Spinal cord (tissue), 10 donors: ENCODE results near the gene FGFR2. TPM values are rescaled to one million over a fixed set of nuclear protein-coding genes. Genes with fewer than 3 reads are reported as not detected.

Experiments
- DNase-seq, 6 donors: peaks; one replicate each; pipeline versions ENCODE4 v3.0.0 to v3.0.0-alpha.2; 2013 to 2015; ENCODE audit warnings: low spot score in 6 of 6, low read depth in 4 of 6
- H3K27ac ChIP-seq: one replicate; pipeline ENCODE4 v1.5.1; 2013; ENCODE audit warnings: low read depth, low read length, control low read depth
- H3K27me3 ChIP-seq: one replicate; pipeline ENCODE4 v1.6.1; 2013; ENCODE audit warnings: low read length; ENCODE audit not compliant: control insufficient read depth, insufficient read depth
- H3K36me3 ChIP-seq: one replicate; pipeline ENCODE4 v1.6.1; 2013; ENCODE audit warnings: low read length; ENCODE audit not compliant: control insufficient read depth, insufficient read depth
- H3K4me1 ChIP-seq: one replicate; pipeline ENCODE4 v1.6.1; 2013; ENCODE audit warnings: low read length; ENCODE audit not compliant: control insufficient read depth, insufficient read depth
- H3K4me3 ChIP-seq: one replicate; pipeline ENCODE4 v1.5.1; 2013; ENCODE audit warnings: low read depth, low read length, control low read depth
- H3K9me3 ChIP-seq: one replicate; pipeline ENCODE4 v1.6.1; 2013; ENCODE audit warnings: low read length; ENCODE audit not compliant: control insufficient read depth, insufficient read depth
- WGBS: methylation state at CpG from one replicate; pipeline ENCODE4 v1.1.5; 2013; ENCODE audit warnings: missing lambda C conversion rate; ENCODE audit not compliant: insufficient coverage; 5-methylcytosine and 5-hydroxymethylcytosine counted together
- long read RNA-seq, 4 donors: transcript quantifications; one replicate each; lab custom pipeline, GENCODE V29; 2026
- polyA plus RNA-seq, 2 donors: library from polyadenylated mRNA; unstranded; fragments of 120-200 nt; gene quantifications; one replicate each; pipeline ENCODE4 v1.2.1, GENCODE V29; 2013; ENCODE audit not compliant: insufficient read length in 2 of 2
- total RNA-seq, 2 donors: library from RNA; depleted of rRNA in 1 of 2; stranded (reverse); fragments of 120-200 nt in 1 of 2; fragments of >200 nt in 1 of 2; gene quantifications; one replicate each; pipeline versions ENCODE4 v1.2.3 to v1.2.4, GENCODE V29; 2013 to 2014
- donor health status: healthy.

FGFR2 gene
- total RNA-seq (100 to 1,000 TPM in 1 of 2 donors, 10 to 100 TPM in 1; 80.7 to 163 TPM), polyA plus RNA-seq (100 to 1,000 TPM; 101 to 103 TPM)
- long read RNA-seq, donor 1, partial matches to known transcripts = 15 of 20 reads
- long read RNA-seq, donor 1, other reads (novel, unspliced or antisense) = 0 of 20 reads
- long read RNA-seq, donor 2, partial matches to known transcripts = 0 of 2 reads
- long read RNA-seq, donor 2, other reads (novel, unspliced or antisense) = 0 of 2 reads
- long read RNA-seq, donor 3, partial matches to known transcripts = 0 of 2 reads
- long read RNA-seq, donor 3, other reads (novel, unspliced or antisense) = 0 of 2 reads
- long read RNA-seq, donor 4 = 0 reads

DNA sequence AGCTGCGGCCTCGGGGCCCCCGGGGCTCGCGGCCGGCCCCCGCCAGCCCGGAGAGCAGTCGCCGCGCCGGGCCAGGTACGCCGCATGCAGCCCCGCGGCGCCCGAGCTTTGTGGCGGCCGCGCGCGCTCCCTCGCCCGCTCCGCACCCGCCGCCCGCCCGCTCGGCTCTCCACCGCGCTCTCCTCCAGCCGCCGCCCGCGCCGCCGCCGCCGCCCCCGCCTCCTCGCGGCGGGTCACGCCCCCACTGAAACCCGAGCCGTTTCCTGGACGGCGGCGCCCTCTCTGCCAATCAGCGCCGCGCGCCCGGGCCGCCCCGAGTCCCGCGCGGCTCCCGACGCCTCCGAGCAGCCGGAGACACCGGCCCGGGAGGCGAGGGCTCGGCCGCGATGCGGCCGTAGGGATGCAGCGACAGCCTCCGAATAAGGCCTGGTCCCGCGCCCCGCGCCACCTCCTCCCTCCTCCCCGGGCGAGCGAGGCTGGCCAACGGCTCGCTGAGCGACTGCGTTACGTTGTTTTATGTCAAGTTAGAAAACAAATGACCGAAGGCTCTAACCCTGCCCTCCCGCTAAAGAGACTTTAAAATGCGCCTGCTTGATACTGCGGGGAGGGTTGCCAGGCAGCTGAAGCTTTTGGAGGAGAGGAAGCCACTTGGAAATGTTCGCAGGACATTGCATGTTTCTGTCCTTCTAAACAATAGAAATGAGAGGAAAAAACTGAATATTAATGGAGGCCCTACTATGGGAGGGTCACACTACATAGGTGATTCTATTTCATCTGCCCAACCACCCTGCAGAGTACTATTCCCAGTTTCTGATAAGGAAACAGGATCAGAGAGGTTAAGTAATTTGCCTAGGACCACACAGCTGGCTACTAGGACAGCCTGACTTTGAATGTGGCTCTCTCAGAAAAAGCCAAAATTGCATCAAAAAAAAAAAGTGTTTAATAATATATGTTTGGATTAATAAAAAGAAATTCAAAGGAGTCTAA is at the start of gene FGFR2:
FGFR2 (minus strand) TSS at position 182 of the 987 bp plus-strand sequence. CDS start 4,627 bp downstream, outside the sequence.
- Histone ChIP-seq H3K27ac (peak within 1 kb of the TSS; percentile 88), H3K4me1 (peaks cover 42% of the 10 kb centered on the region), H3K4me3 (peak within 1 kb of the TSS; percentile 71), H3K27me3 (peaks cover 39% of the 10 kb centered on the region), H3K9me3 (no peaks in the 10 kb centered on the region), H3K36me3 (no peaks in the 10 kb centered on the region)
- WGBS = under 1% methylated on average over 89 of the region's 92 CpGs
- peak in 3 of 6 donors; percentile 74 to 94 (median 85) for DNase-seq

DNA sequence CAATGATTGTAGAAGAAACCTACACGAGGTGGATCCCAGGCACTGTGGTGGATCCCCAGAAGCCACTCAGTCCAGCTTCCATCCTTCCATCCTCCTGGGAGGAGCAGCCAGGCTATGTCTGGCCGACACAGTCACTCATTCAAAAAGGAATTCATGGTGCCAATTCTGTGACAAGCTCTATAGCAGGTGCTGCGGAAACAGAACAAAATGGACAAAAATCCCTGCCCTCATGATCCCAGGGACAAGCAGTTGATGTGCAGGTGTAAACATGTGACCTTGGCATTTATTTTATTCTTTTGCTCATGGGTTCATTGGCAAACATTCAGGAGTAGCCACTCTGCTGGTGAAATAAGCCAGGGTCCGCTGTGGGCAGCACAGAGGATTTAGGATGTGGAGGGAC is 49.2 kb upstream of the FGFR2 start:
- Histone ChIP-seq H3K9me3 (no peaks in the 10 kb centered on the region), H3K4me1 (peaks cover 23% of the 10 kb centered on the region), H3K27ac (no peak overlapping the region), H3K36me3 (no peaks in the 10 kb centered on the region), H3K27me3 (no peaks in the 10 kb centered on the region), H3K4me3 (no peak overlapping the region)
- 71% methylated on average over 3 of the region's 4 CpGs for WGBS
- DNase-seq = no peak

- peaks cover 3% of the 10 kb centered on the region for H3K9me3 ChIP-seq
- no peak for DNase-seq
- WGBS = 88% methylated on average over 4 of the region's 7 CpGs
These were observed 47.5 kb upstream of the FGFR2 start for GRCh38 chr10:121645696-121646095.

DNA sequence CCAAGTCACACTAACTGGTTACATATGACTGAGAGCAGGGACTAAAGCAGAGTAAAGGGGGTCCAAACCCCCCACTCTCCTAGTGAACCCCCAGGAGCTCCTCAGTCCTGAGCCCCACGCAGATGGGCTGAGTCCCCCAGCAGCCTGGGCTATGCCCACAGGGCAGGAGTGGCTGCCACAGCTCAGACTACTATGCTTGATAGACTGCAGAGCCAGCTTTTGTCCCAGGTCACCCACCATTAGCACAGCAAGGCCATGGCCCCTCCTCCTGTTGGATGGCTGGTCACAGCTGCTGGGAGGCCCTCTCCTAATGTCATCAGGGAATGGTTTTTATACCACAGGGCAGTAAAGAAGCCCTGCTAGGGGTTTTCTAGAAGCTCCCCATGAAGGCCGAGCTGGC is 46.3 kb upstream of the FGFR2 start:
- Histone ChIP-seq H3K27me3 (no peaks in the 10 kb centered on the region), H3K36me3 (no peaks in the 10 kb centered on the region), H3K9me3 (peaks cover 3% of the 10 kb centered on the region), H3K4me1 (peaks cover 23% of the 10 kb centered on the region), H3K4me3 (no peak overlapping the region), H3K27ac (no peak overlapping the region)
- DNase-seq = no peak
- 69% methylated on average over 2 of the region's 2 CpGs for WGBS

More at GRCh38 chr10:121645696-121646095, 47.5 kb upstream of the FGFR2 start:
- Histone ChIP-seq H3K27me3 (no peaks in the 10 kb centered on the region), H3K4me1 (peaks cover 23% of the 10 kb centered on the region), H3K36me3 (no peaks in the 10 kb centered on the region), H3K4me3 (no peak overlapping the region), H3K27ac (no peak overlapping the region)

DNA sequence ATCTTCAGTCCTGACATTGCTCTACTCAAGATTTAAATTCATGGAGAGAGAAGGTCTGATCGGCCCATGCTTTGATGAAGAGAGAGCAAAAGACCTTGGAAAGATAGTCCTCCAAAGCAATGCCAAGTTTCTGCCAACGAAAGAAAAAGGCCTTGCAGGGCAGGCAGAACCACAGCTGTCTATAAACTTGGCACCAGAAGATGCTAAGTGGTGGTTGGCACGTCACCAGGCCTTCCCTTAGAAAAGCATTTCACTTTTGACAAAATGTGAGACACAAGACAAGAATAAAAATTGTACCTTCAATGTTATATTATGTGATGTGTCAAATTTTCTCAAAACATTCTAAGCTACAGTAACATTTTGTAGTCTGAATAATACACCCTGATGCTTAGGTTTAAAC is 42.0 kb upstream of the FGFR2 start:
- 29% methylated on average over 2 of the region's 3 CpGs for WGBS
- H3K9me3 ChIP-seq = peaks cover 6% of the 10 kb centered on the region

DNA sequence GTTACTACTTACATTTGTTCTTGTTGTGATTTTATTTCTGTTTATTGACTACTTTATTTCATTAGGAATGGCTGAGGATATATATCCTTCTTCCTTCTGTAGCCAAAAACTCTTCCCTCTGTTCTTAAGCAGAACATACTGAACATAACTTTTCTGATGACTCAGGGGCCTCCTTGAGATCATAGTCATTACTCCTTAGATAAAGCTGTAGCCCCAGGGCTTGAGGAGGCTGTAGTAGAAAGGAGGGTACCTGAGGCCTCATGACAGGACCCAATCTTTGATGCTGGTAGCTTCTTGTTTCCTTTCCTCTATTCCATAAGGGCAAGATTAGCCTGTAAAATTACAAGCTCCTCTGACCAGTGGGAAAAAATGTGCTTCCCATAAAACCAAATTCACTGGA is 41.2 kb upstream of the FGFR2 start:
- Histone ChIP-seq H3K27me3 (no peaks in the 10 kb centered on the region), H3K9me3 (peaks cover 6% of the 10 kb centered on the region), H3K36me3 (no peaks in the 10 kb centered on the region), H3K4me3 (no peak overlapping the region), H3K27ac (no peak overlapping the region), H3K4me1 (peaks cover 1% of the 10 kb centered on the region)
- DNase-seq = no peak

More for the DNA sequence above, 42.0 kb upstream of the FGFR2 start:
- no peak overlapping the region for H3K4me3 ChIP-seq
- H3K27ac ChIP-seq = no peak overlapping the region
- no peaks in the 10 kb centered on the region for H3K36me3 ChIP-seq
- peaks cover 6% of the 10 kb centered on the region for H3K4me1 ChIP-seq
- H3K27me3 ChIP-seq = no peaks in the 10 kb centered on the region
- DNase-seq = peak in 2 of 6 donors; percentile 18 to 42

DNA sequence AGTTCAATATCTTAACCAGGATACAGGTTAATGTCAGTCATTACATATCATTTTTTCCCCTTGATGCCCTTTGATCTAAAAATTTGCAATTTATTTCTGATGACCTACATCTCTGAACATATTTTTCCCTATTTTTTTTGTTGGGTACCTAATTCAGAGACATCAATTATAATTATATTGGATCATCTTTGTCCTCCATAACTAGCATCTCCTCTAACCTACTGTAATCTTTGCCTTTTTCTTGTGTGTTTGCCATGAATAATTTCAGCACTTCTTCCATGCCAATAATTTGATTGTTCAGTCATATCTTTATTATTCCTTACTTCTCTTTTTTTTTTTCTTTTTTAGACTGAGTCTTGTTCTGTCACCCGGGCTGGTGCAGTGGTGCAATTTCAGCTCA is 39.2 kb upstream of the FGFR2 start:
- Histone ChIP-seq H3K9me3 (peaks cover 6% of the 10 kb centered on the region), H3K27ac (no peak overlapping the region), H3K4me1 (no peaks in the 10 kb centered on the region), H3K4me3 (no peak overlapping the region), H3K27me3 (no peaks in the 10 kb centered on the region), H3K36me3 (no peaks in the 10 kb centered on the region)
- DNase-seq = no peak
- WGBS = no CpG with 5 or more reads among the region's 1 CpG

- Histone ChIP-seq H3K27me3 (peaks cover 2% of the 10 kb centered on the region), H3K4me1 (peaks cover 8% of the 10 kb centered on the region), H3K27ac (no peak overlapping the region), H3K4me3 (no peak overlapping the region), H3K9me3 (peaks cover 3% of the 10 kb centered on the region), H3K36me3 (no peaks in the 10 kb centered on the region)
- WGBS = 71% methylated on average over 5 of the region's 5 CpGs
- no peak for DNase-seq
These were observed 34.8 kb upstream of the FGFR2 start for GRCh38 chr10:121633056-121633455.

- Histone ChIP-seq H3K9me3 (no peaks in the 10 kb centered on the region), H3K4me1 (peaks cover 13% of the 10 kb centered on the region), H3K27ac (peak overlapping the region; percentile 22), H3K4me3 (no peak overlapping the region), H3K36me3 (no peaks in the 10 kb centered on the region), H3K27me3 (peaks cover 2% of the 10 kb centered on the region)
- WGBS = 36% methylated on average over 7 of the region's 8 CpGs
- peak in 2 of 6 donors; percentile 57 to 85 for DNase-seq
These were observed 33.3 kb upstream of the FGFR2 start for GRCh38 chr10:121631365-121632029.
